Effector CD8-positive, alpha-beta T cell (primary cell): ENCODE measurements around the gene S100A7.
A peak's percentile ranks its signal among the peaks of the same experiment; 100 is the strongest.
"Not testable (repeated sequence)": the region's sequence is repeated elsewhere in the genome, so short reads cannot be mapped to it uniquely, and the experiment has no call there.

Experiments used
- DNase-seq: peaks from one replicate; lab custom pipeline; 2025; lab: John Stamatoyannopoulos, UW

The S100A7 gene

GRCh38 chr1:153476491-153477093 lies 16.1 kb upstream of the S100A7 start:
- no peak for DNase-seq

- no peak for DNase-seq
Observed at GRCh38 chr1:153475282-153475681, 14.8 kb upstream of the S100A7 start.

DNA sequence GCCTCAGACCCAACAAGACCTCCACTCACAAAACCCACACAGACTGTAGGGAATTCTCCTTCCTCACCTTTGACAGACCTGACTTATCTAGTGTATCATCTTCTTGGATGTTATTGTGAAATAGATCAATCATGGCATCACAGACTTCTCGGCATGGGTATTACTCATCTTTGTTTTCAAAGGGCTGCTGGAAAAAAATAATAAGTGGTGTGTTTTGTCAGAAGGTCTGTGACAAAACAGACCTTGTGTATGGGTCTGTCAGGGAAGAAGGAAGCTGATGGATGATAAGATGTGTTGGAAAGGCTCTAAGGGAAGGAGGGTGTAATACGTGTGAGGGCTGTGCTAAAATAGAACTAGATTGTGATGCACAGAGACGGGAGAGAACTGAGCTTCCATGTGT lies 13.9 kb upstream of the S100A7 start:
- DNase-seq, result no peak

GRCh38 chr1:153470707-153471106 lies 10.3 kb upstream of the S100A7 start:
- DNase-seq, result no peak

GRCh38 chr1:153466908-153467307 lies 6.5 kb upstream of the S100A7 start:
- DNase-seq, result no peak

DNA sequence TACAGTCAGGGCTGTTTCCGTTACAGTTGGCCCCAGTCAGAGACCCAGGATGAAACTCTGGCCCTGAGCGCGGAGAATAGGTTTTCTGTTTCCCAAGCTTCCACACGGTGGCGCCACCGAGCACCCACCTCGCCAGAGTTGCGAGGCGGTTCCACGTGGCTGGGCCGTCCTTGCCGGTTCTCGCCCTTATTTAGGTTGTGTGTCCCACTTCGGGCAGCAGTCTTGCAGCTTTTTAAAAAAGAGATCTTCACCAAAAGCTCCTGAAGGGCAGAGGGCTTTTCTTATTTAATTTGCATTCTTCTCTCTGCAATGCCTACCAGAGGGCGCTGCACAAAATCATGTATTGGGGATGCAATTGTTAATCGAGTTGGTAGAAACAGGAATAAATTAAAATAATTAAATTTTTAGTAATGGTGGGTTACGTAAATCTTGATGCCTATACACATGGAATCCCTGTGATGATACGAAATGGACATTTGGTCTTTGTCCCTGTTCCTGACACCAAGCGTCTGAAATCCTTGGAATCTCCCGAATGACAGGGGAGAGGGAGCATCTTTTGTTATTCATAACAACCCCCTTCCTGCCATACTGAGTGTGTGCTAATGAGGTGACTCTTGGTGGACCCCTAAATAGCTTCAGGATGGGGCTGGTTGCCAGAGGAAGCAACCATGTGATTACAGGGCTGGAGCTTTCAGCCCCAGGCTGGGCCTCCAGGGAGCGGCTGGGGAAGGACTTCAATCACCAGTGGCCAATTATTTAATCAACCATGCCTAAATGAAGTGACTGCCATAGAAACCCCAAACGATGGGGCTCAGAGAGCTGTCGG lies 5.6 kb upstream of the S100A7 start:
- peak; percentile 47 for DNase-seq

GRCh38 chr1:153462741-153463140 lies 2.3 kb upstream of the S100A7 start:
- not testable (repeated sequence) for DNase-seq

- no peak for DNase-seq
Observed at GRCh38 chr1:153459655-153460054, 796 bp downstream of the S100A7 start.

- DNase-seq, result no peak
Observed at GRCh38 chr1:153456396-153456795, 4.1 kb downstream of the S100A7 start.

DNA sequence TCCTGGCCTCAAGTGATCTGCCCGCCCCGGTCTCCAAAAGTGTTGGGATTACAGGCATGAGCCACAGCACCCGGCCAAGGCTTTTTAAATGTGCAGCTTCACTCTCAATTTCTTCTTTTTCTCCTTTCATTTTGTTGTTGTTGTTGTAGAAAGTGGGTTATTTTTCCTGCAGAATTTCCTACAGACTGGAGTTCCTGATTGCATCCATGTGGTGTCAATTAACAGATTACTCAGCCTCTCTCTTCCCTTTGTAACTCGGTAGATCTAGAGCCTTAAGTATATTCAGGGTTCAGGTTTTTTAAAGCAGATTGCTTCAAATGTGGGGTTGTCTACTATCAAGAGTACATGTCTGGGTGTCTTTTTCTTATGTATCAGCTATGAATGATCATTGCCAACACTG lies 11.6 kb downstream of the S100A7 start:
- DNase-seq, result not testable (repeated sequence)

- no peak for DNase-seq
Observed at GRCh38 chr1:153447498-153448170, 12.8 kb downstream of the S100A7 start.

DNA sequence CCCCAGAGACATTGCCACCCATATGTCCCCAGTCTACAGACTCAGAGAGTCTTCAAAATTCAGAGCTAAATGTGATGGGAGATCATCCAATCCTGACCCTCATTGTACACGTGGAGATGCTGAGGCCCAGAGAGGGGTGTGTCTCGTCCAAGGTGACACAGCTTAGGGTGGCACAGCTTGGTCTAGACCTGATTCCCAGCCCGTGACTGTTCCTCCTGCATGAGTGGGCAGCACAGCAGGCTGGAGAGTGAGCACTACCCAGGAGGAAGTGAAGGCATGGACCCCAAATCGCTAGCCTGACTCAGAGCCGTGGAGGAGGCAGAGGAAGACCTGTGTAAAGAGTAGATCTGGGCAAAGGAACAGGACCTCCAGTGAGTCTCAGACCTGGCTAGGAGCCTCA lies 16.4 kb downstream of the S100A7 start:
- DNase-seq, result no peak

- DNase-seq, result no peak
Observed at GRCh38 chr1:153443486-153443885, 17.0 kb downstream of the S100A7 start.

GRCh38 chr1:153441238-153441755 lies 19.2 kb downstream of the S100A7 start:
- no peak for DNase-seq

DNA sequence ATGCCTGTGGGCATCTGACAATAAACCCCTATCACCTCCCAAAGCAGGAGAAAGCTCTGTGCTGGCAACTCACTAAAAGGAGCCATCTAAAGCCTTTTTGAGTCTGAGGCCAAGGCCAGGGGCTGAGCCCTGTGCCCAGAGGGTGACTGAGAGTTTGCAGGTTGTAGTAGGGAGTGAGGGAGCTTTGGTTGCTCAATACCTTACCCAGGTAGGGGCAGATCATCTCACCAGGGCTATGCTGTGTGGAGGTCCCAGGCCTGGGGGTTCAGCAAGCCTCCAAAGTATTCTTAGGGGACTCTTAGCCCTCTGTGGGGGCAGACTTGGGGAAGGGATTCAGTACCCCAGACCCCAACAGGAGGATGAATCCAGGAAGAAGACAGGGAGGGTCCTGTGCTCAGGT lies 21.2 kb downstream of the S100A7 start:
- no peak for DNase-seq

GRCh38 chr1:153438599-153438998 lies 21.9 kb downstream of the S100A7 start:
- DNase-seq, result no peak

DNA sequence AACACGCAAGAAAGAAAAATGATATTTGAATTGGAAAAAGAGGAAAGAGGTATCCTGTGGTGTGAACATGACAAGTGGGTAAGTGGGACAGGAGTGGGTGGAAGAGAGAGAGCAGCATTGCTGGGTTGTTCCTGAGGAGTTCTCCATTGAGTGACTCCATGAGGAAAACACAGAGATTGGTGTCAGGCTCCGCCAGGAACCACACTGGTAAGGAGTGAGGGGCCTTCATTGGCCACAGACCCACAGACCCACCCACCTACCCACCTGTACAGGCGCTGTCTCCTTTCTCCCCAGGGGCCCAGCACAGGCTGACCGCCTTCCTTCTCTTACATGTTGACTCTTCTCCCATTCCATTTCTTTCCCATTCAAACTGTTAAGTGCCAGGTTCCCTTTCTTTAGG lies 23.2 kb downstream of the S100A7 start:
- DNase-seq, result no peak

DNA sequence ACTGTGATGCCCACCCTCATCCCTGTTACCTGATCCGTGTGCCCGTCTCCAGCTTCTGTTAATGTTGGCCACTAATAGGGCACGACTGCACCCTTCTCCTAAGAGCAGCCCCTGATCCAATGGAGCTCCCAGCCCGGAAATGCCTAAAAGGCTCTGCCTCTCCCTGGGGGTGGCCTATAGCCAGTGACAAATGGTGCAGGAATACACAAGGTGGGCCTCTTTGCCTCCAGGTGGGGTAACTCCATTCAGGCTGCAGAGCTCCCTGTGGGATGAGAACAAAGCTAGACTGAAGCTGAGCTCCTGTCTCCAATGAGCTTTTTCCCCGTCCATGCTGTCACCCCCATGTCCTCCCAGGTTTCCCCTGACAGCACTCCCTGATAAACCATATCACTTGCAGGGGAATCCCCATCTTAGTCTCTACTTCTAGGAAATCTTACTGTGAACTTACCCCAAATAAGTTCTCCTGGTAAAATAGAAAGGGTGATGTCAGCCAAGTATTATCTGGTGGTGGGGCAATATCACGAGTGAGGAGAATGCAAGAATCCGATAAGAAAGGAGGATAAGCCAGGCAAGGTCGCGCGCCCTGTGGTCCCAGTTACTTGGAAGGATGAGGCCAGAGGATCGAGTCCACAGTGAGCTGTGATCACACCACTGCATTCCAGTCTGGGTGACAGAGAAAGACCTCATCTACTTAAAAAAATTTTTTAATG lies 25.6 kb downstream of the S100A7 start:
- DNase-seq, result no peak

DNA sequence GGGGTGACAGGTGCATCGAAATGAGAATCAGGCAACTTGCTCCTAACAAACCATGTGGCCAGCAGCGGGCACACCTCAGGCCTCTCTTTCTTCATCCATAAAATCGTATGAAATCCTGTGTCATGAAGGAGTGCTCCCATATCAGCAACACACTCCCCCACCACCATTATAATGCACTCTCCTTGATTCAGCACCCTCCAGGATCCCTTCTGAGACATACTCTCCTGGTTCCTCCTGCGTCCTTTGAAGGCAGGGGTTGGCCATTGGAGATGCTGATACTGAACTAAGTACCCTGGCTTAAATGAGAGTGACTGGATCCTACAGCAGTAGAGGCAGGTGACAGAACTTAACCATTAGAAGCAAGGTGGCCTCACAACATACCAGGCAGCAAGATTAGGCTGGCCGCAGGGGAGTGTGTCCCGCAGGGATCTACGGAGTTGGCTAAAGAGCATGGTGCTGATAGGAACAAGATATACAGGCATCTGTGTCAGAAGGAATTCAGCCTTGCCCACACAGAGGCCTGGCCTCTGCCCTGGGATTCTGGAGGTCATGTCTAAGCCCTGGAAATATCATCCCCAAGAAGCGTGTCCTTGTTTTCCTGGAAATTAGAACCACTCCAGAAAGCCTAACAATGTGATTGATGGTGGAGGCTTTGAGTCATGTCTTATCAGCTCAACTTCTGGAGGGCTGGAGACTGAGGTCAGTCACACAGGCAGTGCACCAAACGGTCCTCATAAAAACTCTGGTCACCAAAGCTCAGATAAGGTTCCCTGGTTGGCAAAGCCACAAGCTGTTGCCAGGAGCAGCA lies 27.4 kb downstream of the S100A7 start:
- DNase-seq, result no peak

DNA sequence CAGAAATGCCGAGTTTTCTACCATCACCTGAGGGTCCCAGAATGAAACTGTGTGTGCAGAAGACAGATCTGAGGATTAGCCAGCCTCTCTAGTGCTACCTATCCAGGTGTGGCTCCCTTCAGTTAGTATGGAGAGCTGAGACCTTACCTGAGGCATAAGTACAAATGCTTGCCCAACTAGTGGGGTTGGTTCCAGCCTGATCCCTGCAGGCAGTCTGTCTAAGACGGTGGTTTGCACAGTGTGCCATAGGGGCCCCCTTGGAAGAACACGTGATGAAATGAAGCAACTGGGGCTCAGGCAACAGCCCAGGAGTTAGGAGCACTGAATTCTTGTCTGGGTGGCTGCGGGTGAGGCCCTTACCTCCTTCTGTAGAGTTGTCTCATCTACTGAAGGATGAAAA lies 28.5 kb downstream of the S100A7 start:
- no peak for DNase-seq

DNA sequence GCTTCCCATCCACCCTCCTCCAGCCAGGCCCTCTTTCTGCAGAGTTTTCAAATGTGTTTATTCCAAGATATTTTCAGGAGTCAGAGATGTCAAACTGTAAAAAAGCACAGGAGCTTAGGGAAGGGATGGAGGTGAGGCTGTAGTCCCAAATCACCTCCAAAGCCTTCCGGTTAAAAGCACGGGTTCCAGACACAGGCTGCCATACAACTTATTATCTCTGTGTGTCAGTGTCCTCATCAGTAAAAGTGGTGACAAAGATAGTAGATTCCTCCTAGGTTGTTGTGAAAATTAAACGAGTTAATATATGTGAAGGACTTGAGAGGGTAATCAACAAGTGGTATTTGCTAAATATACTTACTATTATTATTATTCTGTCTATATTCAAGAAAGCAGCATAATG lies 29.0 kb downstream of the S100A7 start:
- DNase-seq, result no peak
